Natural killer cell (primary cell): ENCODE data around the gene ATP5F1D. TPM values are rescaled to one million over a fixed set of nuclear protein-coding genes. Genes with fewer than 3 reads are reported as not detected.

Source experiments
- ATAC-seq, 3 donors: fragments of 150-1000 bp in 2 of 3; fragments of 200-7000 bp in 1 of 3; cut with Tn5 transposase; 1 replicate in 1 of 3; 2 replicates in 2 of 3; pipeline ENCODE4 v1.10.0; 2021; ENCODE audit warnings: mild to moderate bottlenecking in 2 of 3, moderate library complexity in 2 of 3
- DNase-seq, 2 donors: peaks; one replicate each; pipeline versions ENCODE4 v3.0.0 to v3.0.0-alpha.2; 2013 to 2021; ENCODE audit warnings: mixed read lengths in 1 of 2
- H3K27ac ChIP-seq: one replicate; pipeline ENCODE4 v1.5.1; 2013; ENCODE audit warnings: mild to moderate bottlenecking, low read length
- H3K27me3 ChIP-seq: one replicate; pipeline ENCODE4 v1.6.1; 2013; ENCODE audit warnings: low read length; ENCODE audit not compliant: control insufficient read depth, insufficient read depth
- H3K36me3 ChIP-seq: one replicate; pipeline ENCODE4 v1.6.1; 2013; ENCODE audit warnings: low read length; ENCODE audit not compliant: control insufficient read depth, insufficient read depth
- H3K4me1 ChIP-seq: one replicate; pipeline ENCODE4 v1.6.1; 2013; ENCODE audit warnings: low read length; ENCODE audit not compliant: control insufficient read depth, insufficient read depth
- H3K4me3 ChIP-seq: one replicate; pipeline ENCODE4 v1.5.1; 2013; ENCODE audit warnings: low read length
- H3K9me3 ChIP-seq: one replicate; pipeline ENCODE4 v1.6.1; 2013; ENCODE audit warnings: low read length; ENCODE audit not compliant: control insufficient read depth, insufficient read depth
- H3K27ac Mint-ChIP-seq, 2 donors: one replicate each; pipeline ENCODE4 v1.8.0; 2022; ENCODE audit warnings: mild to moderate bottlenecking in 2 of 2, mixed read lengths in 2 of 2, moderate library complexity in 1 of 2
- H3K27me3 Mint-ChIP-seq, 2 donors: one replicate each; pipeline ENCODE4 v1.8.0; 2022; ENCODE audit warnings: low read depth in 2 of 2, mixed read lengths in 2 of 2
- H3K36me3 Mint-ChIP-seq: one replicate; pipeline ENCODE4 v1.8.0; 2022; ENCODE audit warnings: mixed read lengths
- H3K4me1 Mint-ChIP-seq, 2 donors: one replicate each; pipeline ENCODE4 v1.8.0; 2022; ENCODE audit warnings: mixed read lengths in 2 of 2
- H3K4me3 Mint-ChIP-seq: one replicate; pipeline ENCODE4 v1.8.0; 2022; ENCODE audit warnings: mild to moderate bottlenecking, moderate library complexity, mixed read lengths
- H3K9me3 Mint-ChIP-seq, 2 donors: one replicate each; pipeline ENCODE4 v1.8.0; 2022; ENCODE audit warnings: mixed read lengths in 2 of 2
- WGBS: methylation state at CpG from one replicate; pipeline ENCODE4 v1.1.7; 2013; ENCODE audit warnings: missing lambda C conversion rate; ENCODE audit not compliant: insufficient coverage; 5-methylcytosine and 5-hydroxymethylcytosine counted together
- intact Hi-C: fragments of 100-400 bp; cut with micrococcal nuclease; formaldehyde crosslinking; loops from one replicate; pipeline ENCODE4 v1.14.2; 2022
- total RNA-seq, 4 donors: library from RNA; stranded (reverse); fragments of 120-200 nt in 1 of 4; gene quantifications; one replicate each; pipeline versions ENCODE4 v1.2.3 to v1.2.4, GENCODE V29; 2013 to 2022
- TF ChIP-seq, protein P1 (sequence below): fragments of 200-600 bp; IDR thresholded peaks from one replicate; pipeline ENCODE4 v1.8.0; 2022; ENCODE audit warnings: antibody characterized with exemption

Gene ATP5F1D
- total RNA-seq, 3 donors from 2014 or later (not counting 1 experiment from before 2014, with no cell fraction given), result 88.6 to 119 (median 104) TPM

GRCh38 chr19:1247748-1248138 is 6.2 kb downstream of the ATP5F1D start:
- Histone ChIP-seq H3K27ac (peak overlapping the region; percentile 96), H3K4me3 (peak overlapping the region; percentile 67), H3K4me1 (peaks cover 47% of the 10 kb centered on the region), H3K9me3 (no peaks in the 10 kb centered on the region), H3K36me3 (peaks cover 14% of the 10 kb centered on the region), H3K27me3 (no peaks in the 10 kb centered on the region)
- Mint-ChIP-seq H3K36me3 (no peaks in the 10 kb centered on the region), H3K27ac (peak overlapping the region; percentile 73 to 88), H3K9me3 (no peaks in the 10 kb centered on the region), H3K27me3 (no peaks in the 10 kb centered on the region), H3K4me1 (peaks cover 5 to 19% of the 10 kb centered on the region in 2 donors), H3K4me3 (no peak overlapping the region)
- TF ChIP-seq, protein P1, sequence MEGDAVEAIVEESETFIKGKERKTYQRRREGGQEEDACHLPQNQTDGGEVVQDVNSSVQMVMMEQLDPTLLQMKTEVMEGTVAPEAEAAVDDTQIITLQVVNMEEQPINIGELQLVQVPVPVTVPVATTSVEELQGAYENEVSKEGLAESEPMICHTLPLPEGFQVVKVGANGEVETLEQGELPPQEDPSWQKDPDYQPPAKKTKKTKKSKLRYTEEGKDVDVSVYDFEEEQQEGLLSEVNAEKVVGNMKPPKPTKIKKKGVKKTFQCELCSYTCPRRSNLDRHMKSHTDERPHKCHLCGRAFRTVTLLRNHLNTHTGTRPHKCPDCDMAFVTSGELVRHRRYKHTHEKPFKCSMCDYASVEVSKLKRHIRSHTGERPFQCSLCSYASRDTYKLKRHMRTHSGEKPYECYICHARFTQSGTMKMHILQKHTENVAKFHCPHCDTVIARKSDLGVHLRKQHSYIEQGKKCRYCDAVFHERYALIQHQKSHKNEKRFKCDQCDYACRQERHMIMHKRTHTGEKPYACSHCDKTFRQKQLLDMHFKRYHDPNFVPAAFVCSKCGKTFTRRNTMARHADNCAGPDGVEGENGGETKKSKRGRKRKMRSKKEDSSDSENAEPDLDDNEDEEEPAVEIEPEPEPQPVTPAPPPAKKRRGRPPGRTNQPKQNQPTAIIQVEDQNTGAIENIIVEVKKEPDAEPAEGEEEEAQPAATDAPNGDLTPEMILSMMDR, result no peak
- ATAC-seq, result no peak
- 75% methylated on average over 8 of the region's 8 CpGs for WGBS
- intact Hi-C loops, result loop anchor here (5.0 to 10.0 kb wide), 2 partner anchors 225 to 323 kb away; partner anchors contain the start of genes ARID3A, RNU6-2 and TMEM259
- no peak for DNase-seq

GRCh38 chr19:1248139-1248785 is 6.7 kb downstream of the ATP5F1D start, which contains the start of gene MIDN:
MIDN (plus strand) TSS chr19:1248583; CDS start chr19:1250297, 1,714 bp downstream.
- under 1% methylated on average over 54 of the region's 60 CpGs for WGBS
- DNase-seq (peak; percentile 83 to 84), ATAC-seq (peak; percentile 16 to 37 (median 23))
- Histone ChIP-seq H3K27me3 (no peaks in the 10 kb centered on the region), H3K4me3 (peak within 1 kb of the TSS; percentile 67), H3K9me3 (no peaks in the 10 kb centered on the region), H3K4me1 (peaks cover 48% of the 10 kb centered on the region), H3K36me3 (peaks cover 14% of the 10 kb centered on the region), H3K27ac (peak within 1 kb of the TSS; percentile 96)
- no peaks in the 10 kb centered on the region for H3K36me3 Mint-ChIP-seq
- no peaks in the 10 kb centered on the region for H3K9me3 Mint-ChIP-seq
- H3K4me1 Mint-ChIP-seq, result peaks cover 5 to 21% of the 10 kb centered on the region in 2 donors
- TF ChIP-seq, protein P1, result no peak
- H3K27me3 Mint-ChIP-seq, result no peaks in the 10 kb centered on the region
- peak within 1 kb of the TSS; percentile 88 to 97 for H3K27ac Mint-ChIP-seq
- intact Hi-C loops, result loop anchor here (5.0 to 10.0 kb wide), 2 partner anchors 226 to 323 kb away; partner anchors contain the start of genes ARID3A, RNU6-2 and TMEM259
- peak within 1 kb of the TSS; percentile 83 for H3K4me3 Mint-ChIP-seq

- H3K9me3 Mint-ChIP-seq, result no peaks in the 10 kb centered on the region
- intact Hi-C loops, result loop anchor here (1.0 to 10.0 kb wide), 3 partner anchors 17 to 324 kb away; partner anchors contain the start of genes ARID3A, RNU6-2 and TMEM259
- no peaks in the 10 kb centered on the region for H3K27me3 Mint-ChIP-seq
- peak; percentile 20 to 58 (median 41) for ATAC-seq
- peak overlapping the region; percentile 67 for H3K4me3 ChIP-seq
- peak overlapping the region; percentile 83 for H3K4me3 Mint-ChIP-seq
- TF ChIP-seq, protein P1, result peak; percentile 82
- peak overlapping the region; percentile 73 to 88 for H3K27ac Mint-ChIP-seq
- peaks cover 14% of the 10 kb centered on the region for H3K36me3 ChIP-seq
- H3K36me3 Mint-ChIP-seq, result no peaks in the 10 kb centered on the region
- H3K27me3 ChIP-seq, result no peaks in the 10 kb centered on the region
- peaks cover 5 to 27% of the 10 kb centered on the region in 2 donors for H3K4me1 Mint-ChIP-seq
- H3K27ac ChIP-seq, result peak overlapping the region; percentile 96
- peak; percentile 89 to 94 for DNase-seq
- peaks cover 48% of the 10 kb centered on the region for H3K4me1 ChIP-seq
- WGBS, result under 1% methylated on average over 73 of the region's 74 CpGs
- no peaks in the 10 kb centered on the region for H3K9me3 ChIP-seq
Measured at GRCh38 chr19:1248786-1249297, 7.3 kb downstream of the ATP5F1D start.
